Activated CD8-positive, alpha-beta memory T cell treated with anti-CD3 and anti-CD28 coated beads, Interleukin-2, amount 50 U/mL, for 1 hour (primary cell): ENCODE results near the gene BAHCC1.

Experiments used
- DNase-seq: peaks from one replicate; pipeline ENCODE4 v3.0.0-alpha.2; 2020; ENCODE audit errors: extremely low read depth

BAHCC1 gene

DNA sequence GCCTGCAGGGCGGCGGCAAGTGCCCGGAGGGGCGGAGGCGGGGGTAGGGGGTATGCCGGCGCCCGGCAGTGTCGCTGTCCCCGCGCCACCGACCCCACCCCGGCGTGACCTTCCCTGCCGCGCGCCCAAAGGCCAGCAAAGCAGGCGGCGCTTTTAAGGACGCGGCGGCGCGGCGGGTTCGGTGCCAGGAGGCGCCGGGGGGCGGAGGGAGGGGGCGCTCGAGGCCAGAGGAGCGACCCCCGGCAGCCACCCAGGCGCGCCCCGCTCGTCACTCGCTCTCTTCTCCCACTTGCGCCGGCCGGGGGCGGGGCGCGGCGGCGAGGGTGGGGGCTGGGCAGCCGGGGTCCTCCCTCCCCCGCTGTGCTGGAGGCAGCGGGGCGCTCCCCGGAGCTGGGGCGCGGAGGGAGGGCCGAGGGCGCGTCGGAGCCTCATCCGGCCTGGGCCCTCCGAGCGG is 8.6 kb upstream of the BAHCC1 start:
- no peak for DNase-seq

DNA sequence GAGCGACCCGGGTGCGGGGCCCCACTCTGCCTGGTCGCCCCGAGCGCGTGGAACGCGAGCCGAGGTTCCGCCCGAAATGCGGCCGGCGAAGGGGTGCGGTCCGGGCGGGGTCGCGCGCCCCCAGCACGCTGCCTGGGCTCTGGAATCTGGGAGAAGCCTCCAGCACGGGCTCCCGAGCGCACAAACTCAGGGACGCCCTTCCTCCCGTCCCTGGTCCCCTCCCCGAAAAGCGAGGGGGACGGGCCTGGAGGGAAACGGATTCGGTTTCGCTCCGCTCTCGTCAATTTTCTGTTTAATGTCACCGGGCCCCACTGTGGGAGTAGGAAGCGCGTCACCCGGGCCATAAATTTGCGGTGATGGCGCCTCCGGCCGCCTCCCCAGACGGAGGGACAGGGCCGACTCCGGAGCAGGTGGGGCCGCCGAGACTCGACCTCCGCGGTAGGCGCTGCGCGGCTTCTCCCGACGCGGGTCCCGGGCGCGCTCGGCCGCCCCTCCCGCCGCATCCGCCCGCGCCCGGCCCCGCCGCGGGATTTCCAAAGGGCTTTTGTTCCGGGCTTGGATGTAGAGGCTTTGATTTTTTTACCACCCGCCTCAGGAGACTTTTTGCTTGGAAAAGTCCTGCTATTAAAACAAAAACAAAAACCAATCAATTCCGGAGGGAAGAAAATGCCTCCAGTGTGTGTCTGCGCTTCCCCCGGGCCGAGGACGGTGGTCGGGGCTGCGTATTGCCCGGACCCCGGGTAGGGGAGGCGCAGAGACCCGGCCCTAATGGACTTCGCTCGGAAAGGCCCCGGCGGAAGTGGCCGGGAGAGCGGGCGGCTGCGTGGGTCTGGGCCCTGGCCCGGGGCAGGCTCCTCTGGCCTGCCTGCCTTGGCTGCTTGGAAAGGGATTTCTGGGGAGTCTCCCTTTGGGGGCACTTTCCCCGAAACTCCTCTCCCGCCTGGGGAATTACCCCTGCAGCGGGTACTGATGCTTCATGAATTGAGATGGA is 7.9 kb upstream of the BAHCC1 start:
- no peak for DNase-seq

DNA sequence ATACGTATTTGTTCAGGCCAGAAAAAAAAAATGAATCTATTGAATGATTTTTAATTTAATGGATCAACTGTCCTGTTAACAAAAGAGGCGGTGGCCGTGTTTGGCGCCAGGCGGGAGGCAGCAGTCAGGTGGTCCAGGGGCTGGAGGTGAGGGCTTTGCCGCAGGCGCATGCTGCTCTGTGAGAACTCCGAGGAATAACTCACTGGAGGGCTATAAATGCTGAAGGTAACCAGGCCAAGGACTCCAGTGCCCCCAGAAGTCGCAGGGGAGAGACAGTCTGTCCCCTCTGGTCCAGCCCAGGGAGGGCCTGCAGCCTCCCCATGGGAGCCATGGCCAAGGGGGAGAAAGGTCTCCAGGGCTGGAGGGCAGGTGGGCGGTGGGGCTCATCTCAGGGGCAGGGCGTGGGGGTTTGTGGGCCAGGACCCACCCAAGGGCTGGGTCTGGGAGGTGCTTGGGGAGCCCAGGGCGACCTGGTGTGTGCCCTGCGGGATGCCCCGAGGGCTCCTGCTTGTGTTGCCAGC is 7.1 kb upstream of the BAHCC1 start:
- DNase-seq = no peak

DNA sequence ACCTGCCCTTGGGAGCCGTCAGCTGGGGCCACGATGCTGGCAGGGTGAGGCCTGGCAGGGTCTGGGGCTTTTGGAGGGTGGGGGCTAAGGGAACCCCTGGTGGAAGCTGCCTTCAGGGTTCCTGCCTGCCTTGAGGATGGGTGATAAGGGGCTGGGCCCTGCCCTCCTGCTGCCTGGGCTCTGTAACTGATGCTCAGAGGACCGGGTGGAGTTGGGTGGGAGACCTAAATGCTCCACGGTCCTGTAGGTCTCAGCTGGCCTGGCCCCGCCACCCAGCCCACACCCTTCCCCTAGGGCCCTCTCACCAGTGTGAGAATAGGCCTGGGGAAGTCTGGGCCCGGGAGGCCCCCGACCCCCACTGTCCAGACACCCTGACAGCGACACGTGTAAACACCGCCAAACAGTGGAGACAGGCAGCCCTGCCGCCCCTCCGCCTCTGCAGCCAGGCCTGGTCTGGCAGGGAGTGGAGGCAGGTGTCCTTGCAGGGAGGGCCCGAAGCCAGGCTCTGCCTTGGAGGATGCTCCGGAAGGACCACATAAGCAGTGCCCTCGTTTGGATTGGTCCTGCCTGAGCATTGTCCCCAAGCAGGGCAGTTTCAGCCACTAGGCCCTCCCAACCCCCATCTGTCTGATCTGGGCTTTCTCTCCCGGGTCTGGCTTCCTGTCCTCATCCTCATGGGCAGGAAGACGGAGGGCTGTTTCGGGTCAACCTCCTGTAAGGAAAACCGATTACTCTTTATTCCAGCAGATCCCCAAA is 6.5 kb upstream of the BAHCC1 start:
- no peak for DNase-seq

DNA sequence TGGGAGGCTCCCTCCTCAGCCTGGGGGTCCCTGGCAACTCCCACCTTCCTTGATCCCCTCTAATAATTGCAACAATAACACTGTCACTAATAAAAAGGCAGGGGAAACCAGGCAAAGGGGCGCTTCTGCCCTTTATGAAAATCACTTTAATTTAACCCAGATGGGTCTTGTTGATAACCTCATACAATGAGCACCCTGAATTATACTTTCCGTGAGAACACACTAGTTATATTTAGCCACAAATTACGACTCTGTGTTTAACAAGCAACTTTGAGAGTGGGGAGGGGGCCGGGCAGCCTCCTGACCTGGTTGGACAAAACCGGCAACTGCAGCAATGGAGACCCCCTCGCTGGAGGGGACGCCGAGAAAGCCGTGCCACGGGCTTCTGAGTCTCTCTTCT is 5.7 kb upstream of the BAHCC1 start:
- DNase-seq = no peak

DNA sequence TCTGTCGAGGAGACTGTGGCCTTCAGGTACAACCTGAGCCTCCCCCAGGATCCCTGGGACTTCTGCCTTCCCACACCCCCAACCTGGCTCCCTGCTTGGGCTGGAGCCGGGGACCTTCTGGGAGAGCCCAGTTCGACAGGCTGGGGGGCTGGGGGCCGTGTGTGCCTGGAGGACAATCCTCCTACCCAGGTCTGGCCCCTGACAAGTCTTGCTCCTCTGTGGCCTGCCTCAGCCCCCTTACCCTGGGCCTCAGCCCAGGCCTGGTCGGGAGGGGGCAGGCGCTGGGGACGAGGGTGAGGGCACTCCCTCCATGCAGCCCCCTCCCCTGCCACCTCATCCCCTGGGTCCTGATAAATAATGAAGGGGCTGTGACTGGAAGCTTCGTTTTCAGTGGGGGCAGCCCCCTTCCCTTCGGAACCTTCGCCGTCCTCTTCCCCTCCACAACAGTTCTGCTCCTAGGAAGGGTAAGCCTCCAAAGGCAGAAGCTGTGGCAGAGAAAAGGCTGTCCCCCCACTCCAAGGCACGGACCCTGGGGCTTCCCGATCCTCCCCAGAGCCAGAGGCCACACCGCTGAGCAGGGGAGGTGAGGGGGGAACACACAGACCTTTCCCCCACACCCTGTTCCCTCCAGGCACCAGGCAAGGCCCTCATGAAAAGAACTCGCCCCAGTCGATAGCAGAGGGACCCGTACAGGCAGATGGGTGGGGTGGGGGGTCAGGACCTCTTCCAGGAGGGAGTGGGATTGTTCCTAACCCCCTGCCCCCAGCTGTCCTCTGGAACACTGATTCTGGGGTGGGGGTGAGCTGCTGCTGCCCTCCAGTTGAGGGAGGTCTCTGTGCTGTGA is 5.0 kb upstream of the BAHCC1 start:
- no peak for DNase-seq

DNA sequence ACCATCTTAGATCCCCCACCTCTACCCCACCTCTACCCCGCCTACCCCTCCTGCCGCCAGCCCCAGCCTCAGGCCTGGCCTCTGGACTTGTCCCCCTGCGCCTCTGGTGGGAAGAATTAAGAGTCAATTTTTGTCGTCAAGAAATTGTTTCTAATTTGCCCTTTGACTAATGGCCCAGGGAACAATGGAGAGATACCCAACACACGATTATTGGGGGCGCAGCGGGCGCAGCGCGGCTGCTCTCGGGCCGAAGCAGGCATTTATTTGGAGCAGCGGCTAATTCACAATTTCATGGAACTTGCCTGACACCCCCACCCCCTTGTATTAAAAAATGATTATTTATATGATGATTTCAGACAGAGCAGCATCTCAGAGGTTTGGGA is 4.4 kb upstream of the BAHCC1 start:
- DNase-seq = no peak

DNA sequence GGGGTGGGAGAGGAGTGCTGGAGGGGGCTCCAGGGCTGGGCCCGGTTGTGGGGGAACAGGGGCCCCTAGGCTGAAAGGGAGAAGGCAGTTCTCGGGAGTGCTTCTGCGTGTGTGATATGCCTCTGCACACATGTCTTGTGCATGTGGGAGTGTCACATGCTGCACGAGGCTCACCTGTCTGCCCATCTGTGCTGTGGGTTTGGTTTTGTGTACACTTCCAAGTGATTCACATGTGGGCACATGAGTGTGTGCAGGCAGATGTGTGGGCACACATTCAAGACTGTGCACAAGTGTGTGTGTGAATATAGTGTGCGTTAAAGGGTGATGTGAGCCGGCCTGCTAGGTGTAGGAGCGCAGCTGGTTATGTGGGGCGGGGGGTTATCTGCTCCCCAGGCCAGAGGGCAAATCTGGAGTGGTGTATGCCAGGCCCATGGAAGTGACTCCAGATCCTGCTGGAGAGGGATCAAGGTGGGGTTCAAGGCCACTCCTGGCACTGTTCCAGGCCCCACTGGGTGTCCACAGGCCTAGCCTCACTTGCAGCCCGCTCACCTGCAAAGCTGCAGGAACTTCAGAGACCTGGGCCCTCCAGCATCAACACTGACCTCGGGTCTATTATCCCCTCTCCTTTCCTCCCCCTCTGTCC is 3.8 kb upstream of the BAHCC1 start:
- DNase-seq = no peak

DNA sequence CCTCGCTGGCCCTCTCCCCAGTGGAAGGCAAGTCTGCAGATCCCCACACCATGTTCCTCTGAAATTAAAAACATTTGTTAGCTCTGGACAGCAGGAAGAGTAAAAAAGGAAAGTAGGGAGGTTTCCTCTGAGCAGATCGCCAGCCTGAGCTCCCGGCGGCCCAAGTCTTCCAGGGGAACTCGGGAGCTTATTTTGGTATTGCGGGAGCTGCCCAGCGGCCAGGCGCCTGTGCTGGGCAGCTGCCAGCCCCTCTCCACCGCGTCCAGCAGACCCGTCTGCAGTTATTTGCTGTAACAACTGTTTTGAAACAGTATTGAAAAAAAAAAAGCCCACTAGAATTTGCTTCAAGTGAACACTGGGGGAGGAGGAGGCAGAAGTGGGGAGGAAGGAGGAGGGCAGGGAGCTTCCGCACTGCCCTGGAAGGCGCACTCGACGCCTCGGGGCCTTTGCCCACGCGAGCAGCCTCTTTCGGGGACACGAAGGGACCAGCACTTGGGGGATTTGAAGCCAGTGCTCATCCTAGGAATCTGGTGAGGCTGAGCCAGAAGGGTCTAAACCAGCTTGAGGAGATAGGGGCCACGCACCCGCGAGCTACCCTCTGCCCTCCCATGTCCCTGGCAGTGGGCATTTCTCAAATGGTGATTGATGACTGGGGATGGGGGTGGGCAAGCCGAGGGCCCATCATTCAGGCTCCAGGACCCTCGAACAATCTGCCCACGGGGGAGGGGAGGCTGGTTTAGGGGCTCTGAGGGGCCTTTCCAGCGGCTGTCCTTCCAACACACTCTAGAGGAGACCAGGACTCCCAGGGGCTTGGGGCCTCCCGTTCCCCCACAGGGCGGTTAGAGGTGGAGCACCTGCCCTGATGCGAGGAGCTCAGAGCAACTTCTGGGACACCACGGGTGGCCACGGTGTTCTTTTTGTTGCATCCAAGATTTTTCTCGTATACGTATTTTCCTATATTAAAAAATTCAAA is 3.0 kb upstream of the BAHCC1 start:
- no peak for DNase-seq

DNA sequence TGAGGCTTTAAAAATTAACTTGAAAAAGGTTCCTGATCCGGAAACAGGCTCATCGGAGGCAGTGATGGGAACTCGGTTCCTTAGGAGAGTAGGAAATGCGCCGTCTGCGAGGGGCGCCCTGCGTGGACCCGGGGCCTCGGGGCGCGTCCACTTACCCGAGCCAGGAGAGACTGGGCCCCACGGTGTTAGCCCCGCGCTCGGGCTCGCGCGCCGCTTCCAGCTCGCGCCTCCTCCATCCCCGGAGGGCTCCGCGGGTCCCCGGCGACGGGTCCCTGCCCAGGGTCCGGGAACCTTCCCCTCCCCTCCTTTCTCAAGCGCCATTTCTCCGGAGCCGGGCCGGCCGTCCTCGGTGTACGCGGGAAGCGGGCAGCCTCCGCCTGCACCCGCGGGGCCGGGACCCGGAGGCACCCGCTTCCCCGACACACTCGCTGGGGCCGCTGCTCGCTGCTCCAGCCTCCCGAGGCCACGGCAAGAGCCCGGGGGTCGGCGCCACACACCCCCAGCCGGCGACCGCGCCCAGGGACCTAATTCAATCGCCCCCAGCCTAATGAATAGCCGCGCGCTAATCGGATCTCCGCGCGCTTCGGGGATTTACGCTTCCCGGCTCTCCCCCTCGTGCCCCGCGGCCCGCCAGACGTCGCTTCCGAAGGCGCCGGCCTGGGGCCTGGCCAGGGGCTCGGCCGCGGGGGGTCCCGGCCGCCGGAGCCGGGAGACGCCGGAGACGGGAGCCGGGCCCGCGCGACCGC is 2.2 kb upstream of the BAHCC1 start:
- DNase-seq = no peak

DNA sequence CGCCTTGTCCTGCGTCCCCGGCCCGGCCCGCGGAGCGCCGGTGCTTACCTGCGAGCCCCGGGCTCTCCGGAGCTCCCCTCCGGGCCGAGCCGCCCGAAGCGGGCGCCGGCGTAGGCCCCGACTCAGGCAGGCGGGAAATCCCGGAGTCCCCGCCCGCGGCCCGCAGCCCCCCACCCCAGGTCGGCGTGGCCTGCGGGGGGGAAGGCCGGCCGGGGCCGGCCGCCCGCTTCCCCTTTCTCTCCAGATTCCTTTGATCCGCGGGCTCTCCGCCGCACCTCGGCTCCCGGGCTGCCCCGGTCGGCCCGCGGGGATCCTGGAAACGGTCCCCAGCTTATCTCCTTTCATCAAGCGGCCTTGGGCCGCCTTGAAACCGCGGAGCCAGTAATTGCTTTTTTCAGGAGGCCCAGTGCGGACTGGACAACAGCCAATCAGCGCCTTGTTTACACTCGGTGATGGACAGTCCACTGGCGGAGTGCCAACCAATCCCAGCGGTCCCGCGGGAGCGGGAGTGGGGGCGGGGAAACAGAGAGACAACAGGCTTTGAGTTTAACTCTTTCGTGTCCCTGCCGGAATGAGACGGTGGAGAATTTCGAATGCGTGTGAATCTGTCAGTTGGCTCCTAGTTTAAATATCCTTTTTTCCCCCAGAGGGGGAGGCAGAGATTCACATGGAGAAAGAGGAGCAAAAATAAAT is 1.4 kb upstream of the BAHCC1 start:
- no peak for DNase-seq

DNA sequence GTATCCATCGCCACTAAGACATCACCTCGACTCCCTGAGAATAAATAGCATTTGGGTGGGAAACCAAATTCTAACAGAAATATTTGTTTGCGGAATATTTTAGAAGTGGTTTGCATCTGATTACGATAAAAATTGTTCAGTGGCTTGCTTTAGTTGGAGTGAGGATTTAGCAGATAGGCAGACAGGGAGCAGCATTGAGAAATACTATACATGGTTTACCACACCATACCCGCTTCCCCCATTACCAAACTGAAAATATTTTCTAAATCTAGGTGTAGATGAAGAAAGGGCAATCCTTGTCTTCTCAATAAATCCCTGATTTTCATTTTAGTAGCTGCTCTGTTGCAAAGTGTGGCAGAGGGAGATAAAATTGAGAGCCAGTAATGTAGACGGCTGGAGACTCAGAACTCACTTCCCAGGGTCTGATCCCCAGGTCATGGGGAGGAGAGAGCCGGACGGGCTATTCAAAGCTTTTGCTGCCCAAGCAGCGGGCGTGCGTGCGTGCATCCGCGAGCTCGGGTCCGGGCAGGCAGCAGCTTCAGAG is 808 bp upstream of the BAHCC1 start:
- no peak for DNase-seq

DNA sequence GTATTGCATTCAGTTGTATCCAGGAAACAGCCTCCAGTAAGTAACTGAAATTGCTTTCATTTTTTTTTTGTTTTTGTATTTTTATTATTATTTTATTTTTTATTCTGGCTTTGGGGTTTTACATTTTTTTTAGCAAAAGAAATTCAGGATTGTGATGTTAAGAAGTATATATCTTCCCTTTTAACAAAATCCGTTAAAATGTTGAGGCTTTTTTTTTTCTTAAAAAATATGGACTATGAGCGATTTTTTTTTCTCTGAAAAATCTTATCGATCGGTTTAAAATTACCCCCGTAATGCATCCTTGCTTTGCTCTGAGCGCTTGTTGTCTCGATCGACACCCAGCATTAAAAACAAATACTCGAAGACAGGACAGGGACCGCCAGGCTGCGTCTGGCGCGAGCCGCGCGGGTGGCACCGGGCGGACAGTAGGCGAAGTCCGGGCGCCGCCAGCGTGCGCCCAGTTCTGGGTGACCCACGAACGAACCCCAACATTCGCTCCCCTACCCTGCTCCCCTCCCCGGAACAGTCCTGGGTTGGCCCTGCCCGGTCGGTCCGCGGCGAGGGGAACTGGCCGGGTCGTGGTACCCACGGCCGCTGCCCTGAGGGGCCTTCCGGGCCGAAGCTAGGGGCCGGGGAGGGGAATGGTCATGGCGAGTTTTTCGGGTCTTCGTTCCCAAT is 482 bp downstream of the BAHCC1 start:
- DNase-seq = no peak

DNA sequence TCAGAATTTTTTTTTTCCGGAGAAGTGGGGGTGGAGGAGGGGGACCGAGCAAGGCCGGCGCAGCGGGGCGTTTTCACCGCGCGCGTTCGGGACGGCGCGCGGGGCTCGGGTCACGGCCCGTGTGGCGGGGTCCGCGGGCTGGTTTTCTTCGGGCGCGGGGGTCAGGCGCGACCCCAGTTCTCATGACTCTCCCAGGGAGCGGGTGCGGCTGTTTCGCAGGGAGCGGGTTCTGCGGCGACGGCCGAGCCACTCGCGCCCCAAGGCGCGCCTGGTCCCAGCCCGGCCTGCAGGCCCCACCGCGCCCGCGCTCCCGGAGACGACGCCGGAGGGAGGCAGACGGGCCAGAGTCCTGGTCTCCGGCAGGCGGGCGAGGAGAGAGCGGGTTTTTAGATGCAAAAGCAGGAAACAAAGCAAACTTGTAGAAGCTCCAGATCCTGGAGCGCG is 1.0 kb downstream of the BAHCC1 start:
- no peak for DNase-seq

DNA sequence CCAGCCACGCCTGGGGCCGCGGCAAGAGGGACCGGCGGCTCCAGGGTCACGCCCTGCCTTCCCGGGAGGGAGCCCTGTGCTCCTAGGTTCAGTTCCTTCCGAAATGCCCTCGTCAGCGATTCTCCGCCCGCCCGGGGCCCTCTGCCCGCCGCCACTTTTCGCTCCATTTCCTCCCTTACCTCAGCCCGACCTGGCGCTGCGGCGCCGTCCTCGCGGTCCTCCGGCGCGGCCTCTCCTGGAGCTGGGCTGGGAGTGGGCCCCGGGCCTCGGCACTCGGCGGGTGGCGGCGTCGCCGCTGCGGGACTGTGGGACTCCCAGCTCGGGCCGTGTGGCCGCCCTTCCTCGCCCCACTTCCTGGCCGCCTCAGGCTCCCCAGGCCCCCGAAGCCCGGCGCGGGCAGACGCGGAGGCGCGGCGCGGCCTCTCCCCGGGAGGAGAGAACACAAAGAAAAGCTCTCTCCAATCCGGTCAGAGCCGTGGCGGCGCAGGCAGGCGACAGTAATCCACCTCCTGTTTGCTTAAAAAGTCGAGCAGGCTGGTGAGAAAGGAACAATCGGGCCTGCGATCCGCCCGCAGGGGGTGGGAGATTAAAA is 1.6 kb downstream of the BAHCC1 start:
- DNase-seq = no peak

DNA sequence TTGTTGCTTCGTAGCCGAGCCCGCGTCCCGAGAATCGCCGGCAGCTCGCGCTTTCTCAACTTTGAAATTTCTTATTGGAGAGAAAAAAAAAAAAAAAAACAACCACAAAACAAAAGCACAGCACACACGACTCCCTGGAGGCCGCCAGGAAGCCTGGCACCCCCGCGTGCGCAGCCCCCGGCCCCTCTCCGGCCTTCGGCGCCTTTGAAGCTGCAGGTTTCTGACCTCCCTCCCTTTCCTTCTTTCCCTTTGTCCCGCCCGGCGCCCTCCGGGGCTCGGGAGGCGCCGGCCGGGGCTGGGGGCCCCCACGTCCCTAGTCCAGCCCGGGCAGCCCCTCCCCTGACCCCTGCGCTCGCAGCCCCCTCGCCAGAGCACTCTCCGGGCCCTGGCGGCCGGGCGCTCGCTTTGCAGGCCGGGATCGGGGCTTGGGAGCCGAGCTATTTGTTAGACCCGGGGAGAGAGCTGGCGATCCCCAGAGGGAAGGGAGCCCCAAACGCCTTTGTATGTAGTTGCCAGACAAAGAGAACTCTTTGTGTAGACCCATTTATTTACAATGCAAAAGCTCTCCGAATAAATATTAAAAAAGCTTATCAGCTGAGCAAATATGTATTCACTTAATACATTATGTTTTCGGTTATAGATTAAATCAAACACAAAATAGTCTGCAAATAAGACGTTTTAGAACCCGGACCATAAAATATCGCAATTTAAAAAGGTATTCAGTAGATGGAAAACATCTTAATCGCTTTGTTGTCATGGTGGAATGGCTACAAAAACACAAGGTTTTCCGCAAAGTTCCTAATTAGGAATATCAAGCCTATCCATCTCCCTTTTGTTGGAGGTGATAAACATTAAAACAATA is 2.3 kb downstream of the BAHCC1 start:
- DNase-seq = no peak
